Activated CD8-positive, alpha-beta T cell treated with anti-CD3 and anti-CD28 coated beads, Interleukin-2, amount 10 ng/mL, durations not matched to agents 7 days and 5 days (primary cell): Measurements from ENCODE around the gene PXN. TPM values are rescaled to one million over a fixed set of nuclear protein-coding genes. Genes with fewer than 3 reads are reported as not detected.

Experiments used
- ATAC-seq: fragments of 150-1000 bp; cut with Tn5 transposase; one replicate; pipeline ENCODE4 v1.10.0; 2021; ENCODE audit warnings: moderate library complexity
- CTCF ChIA-PET: fragments of 350-600 bp; sonication (Branson Sonifier 250); formaldehyde crosslinking; loops from one replicate; lab custom pipeline; 2021; ENCODE audit warnings: antibody characterized with exemption; lab: Charles Lee
- POLR2A ChIA-PET: fragments of 350-600 bp; sonication (Branson Sonifier 250); formaldehyde crosslinking; loops from one replicate; lab custom pipeline; 2021; ENCODE audit warnings: antibody characterized with exemption; lab: Charles Lee
- DNase-seq: peaks from one replicate; pipeline ENCODE4 v3.0.0-alpha.2; 2020
- H3K27ac Mint-ChIP-seq: one replicate; pipeline ENCODE4 v1.8.0; 2021; ENCODE audit warnings: mild to moderate bottlenecking, mixed read lengths
- H3K27me3 Mint-ChIP-seq: one replicate; pipeline ENCODE4 v1.8.0; 2021; ENCODE audit warnings: low read depth, mixed read lengths
- H3K36me3 Mint-ChIP-seq: one replicate; pipeline ENCODE4 v1.8.0; 2021; ENCODE audit warnings: low read depth, mixed read lengths
- H3K4me1 Mint-ChIP-seq: one replicate; pipeline ENCODE4 v1.8.0; 2021; ENCODE audit warnings: low read depth, mixed read lengths
- H3K4me3 Mint-ChIP-seq: one replicate; pipeline ENCODE4 v1.8.0; 2021; ENCODE audit warnings: mild to moderate bottlenecking, mixed read lengths
- H3K9me3 Mint-ChIP-seq: one replicate; pipeline ENCODE4 v1.8.0; 2022; ENCODE audit warnings: mixed read lengths; ENCODE audit not compliant: insufficient read depth
- total RNA-seq, 2 experiments: library from RNA; stranded (reverse); gene quantifications; one replicate each; pipeline ENCODE4 v1.2.3, GENCODE V29; 2021

The PXN gene
- 100 to 1,000 TPM; 123 to 127 TPM for total RNA-seq

DNA sequence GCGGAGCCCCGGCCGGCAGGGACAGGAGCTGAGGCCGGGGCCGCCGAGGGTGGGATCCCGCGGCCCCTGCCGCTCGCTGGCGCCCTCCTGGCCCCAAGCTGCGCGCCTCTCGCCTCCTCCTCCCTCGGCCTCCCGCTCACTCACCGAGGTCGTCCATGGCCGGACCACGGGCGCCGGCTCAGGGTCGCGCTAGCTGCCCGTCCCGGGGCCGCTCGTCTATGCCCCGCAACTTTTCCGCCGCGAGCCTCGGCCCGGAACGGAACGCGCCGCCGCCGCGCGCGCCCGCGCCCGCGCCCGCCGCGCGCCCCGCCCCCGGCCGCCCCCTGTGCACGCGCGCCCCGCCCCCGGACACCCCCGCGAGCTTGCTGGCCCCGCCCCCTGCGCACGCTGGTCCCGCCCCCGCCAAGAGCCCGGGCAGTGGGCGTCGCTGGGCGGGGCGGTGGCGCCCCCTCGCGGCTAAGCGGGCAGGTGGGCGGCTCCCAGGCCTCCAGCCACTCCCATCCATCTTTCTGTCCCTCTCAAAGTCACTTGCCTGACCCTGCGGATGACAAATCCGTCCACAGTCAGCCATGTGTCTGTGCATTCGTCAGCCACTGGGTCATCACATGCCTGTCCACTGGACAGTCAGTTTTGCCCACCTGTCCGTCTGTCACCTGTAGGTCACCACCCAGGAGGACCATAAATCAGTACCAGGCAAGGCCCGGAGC is at the start of gene PXN:
PXN (minus strand) TSS at position 258 of the 707 bp plus-strand sequence; CDS start at position 157, 101 bp downstream.
- DNase-seq (peak; percentile 92), ATAC-seq (peak; percentile 92)
- Mint-ChIP-seq H3K4me3 (peak within 1 kb of the TSS; percentile 81), H3K36me3 (peaks cover 30% of the 10 kb centered on the region), H3K27me3 (no peaks in the 10 kb centered on the region), H3K9me3 (no peaks in the 10 kb centered on the region), H3K27ac (peak within 1 kb of the TSS; percentile 77), H3K4me1 (peaks cover 47% of the 10 kb centered on the region)
- POLR2A ChIA-PET: interaction anchor here (0.6 to 11.8 kb wide), 9 partner anchors 13 to 65 kb away, joined by 3 to 224 read pairs (median 10); partner anchors contain the start of genes RNU4-1, RNU4-2 and RPLP0
- CTCF ChIA-PET: interaction anchor here (0.5 to 24.5 kb wide), 22 partner anchors 8 to 164 kb away, joined by 3 to 922 read pairs (median 5); partner anchors contain the start of genes RNU4-1, RNU4-2 and RPLP0

- Mint-ChIP-seq H3K4me3 (no peak overlapping the region), H3K9me3 (no peaks in the 10 kb centered on the region), H3K27me3 (no peaks in the 10 kb centered on the region), H3K27ac (no peak overlapping the region), H3K4me1 (peaks cover 13% of the 10 kb centered on the region), H3K36me3 (no peaks in the 10 kb centered on the region)
- ATAC-seq: no peak
- CTCF ChIA-PET: interaction anchor here (0.8 to 5.7 kb wide), 2 partner anchors 11 to 86 kb away, joined by 3 to 51 read pairs; partner anchors contain the start of gene SIRT4
- POLR2A ChIA-PET: interaction anchor here (9.3 kb wide), 1 partner anchor 22 kb away, joined by 107 read pairs; the partner anchor contains the start of genes RNU4-1 and RNU4-2
- DNase-seq: no peak
These were observed 48.7 kb upstream of the PXN start for GRCh38 chr12:120314220-120314619.

DNA sequence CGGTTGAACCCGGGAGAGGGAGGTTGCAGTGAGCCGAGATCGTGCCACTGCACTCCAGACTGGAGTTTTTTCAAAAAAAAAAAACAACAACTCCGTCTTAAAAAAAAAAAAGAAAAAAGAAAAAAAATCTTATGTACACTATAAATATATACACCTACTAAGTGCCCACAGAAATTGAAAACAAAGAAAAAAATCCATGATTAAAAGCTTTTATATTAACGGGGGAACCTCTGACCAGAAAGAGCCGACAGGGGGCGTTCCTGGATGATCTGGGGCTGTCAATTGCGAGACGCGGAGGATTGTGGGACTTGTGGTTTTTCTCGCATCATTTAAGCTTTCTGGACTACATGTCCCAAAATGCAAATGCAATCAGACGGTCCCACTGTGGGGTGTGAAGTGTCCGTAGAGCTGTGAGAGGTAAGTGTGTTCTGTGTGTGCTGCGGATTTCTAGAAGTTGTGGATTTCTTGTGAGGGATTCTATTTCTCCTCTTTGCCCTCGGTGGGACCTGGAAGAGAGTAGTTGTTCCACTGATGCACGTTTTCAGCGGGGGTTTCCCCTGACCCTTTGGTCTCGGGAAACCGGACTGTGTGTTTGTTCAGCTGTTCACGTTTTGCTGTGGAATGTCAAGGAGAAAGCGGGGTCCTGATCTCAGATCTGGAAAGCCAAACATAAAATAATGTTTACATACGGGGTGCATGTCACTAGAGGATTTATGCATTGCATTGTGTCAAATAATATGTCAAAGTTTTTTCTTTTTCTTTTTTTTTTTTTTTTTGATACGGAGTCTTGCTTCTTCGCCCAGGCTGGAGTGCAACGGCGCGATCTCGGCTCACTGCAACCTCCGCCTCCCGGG is 36.7 kb upstream of the PXN start, which contains the start of gene SIRT4:
SIRT4 (plus strand) TSS at position 360 of the 854 bp plus-strand sequence. CDS start 1,241 bp downstream, outside the sequence.
- CTCF ChIA-PET: interaction anchor here (0.6 to 3.9 kb wide), 28 partner anchors 8 to 384 kb away, joined by 3 to 54 read pairs (median 3); partner anchors contain the start of genes MLEC, PLA2G1B, RNU4-1 and RNU4-2
- peak within 1 kb of the TSS; percentile 90 for H3K4me3 Mint-ChIP-seq

GRCh38 chr12:120292661-120293531 is 27.4 kb upstream of the PXN start, which contains the start of gene RNU4-1:
TSS of gene RNU4-1 (minus strand) at chr12:120293237.
- ATAC-seq: peak; percentile 50
- no peaks in the 10 kb centered on the region for H3K36me3 Mint-ChIP-seq
- no peak within 1 kb of the TSS for H3K27ac Mint-ChIP-seq
- DNase-seq: peak; percentile 88
- no peaks in the 10 kb centered on the region for H3K27me3 Mint-ChIP-seq
- ChIA-PET POLR2A (interaction anchor here (0.6 to 5.4 kb wide), 44 partner anchors 7 to 746 kb away, joined by 3 to 329 read pairs (median 10); partner anchors contain the start of genes BICDL1, COQ5, COX6A1 and MLEC), CTCF (interaction anchor here (1.4 to 6.6 kb wide), 8 partner anchors 9 to 176 kb away, joined by 3 to 89 read pairs (median 9); partner anchors contain the start of genes PXN, RPLP0 and SIRT4)
- no peak within 1 kb of the TSS for H3K4me3 Mint-ChIP-seq
- peaks cover 5% of the 10 kb centered on the region for H3K4me1 Mint-ChIP-seq
- no peaks in the 10 kb centered on the region for H3K9me3 Mint-ChIP-seq

More for the DNA sequence above, 36.7 kb upstream of the PXN start, which contains the start of gene SIRT4:
- POLR2A ChIA-PET: interaction anchor here (0.6 to 4.4 kb wide), 5 partner anchors 10 to 136 kb away, joined by 4 to 159 read pairs (median 5); partner anchors contain the start of genes COX6A1, RNU4-1, RNU4-2 and RPLP0
- H3K9me3 Mint-ChIP-seq: no peaks in the 10 kb centered on the region
- H3K27ac Mint-ChIP-seq: peak within 1 kb of the TSS; percentile 78
- H3K27me3 Mint-ChIP-seq: no peaks in the 10 kb centered on the region
- ATAC-seq (peak; percentile 99), DNase-seq (peak; percentile 96)
- peaks cover 9% of the 10 kb centered on the region for H3K4me1 Mint-ChIP-seq
- peaks cover 1% of the 10 kb centered on the region for H3K36me3 Mint-ChIP-seq

DNA sequence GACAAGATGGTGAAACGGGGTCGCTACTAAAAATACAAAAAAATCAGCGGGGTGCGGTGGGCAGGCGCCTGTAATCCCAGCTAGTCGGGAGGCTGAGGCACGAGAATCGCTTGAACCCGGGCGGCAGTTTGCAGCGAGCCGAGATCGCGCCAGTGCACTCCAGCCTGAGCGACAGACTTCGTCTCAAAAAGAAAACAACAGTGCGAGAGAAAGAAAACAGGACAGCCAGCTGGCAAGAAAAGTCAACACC is 26.8 kb upstream of the PXN start:
- ATAC-seq: peak; percentile 17
- Mint-ChIP-seq H3K27ac (no peak overlapping the region), H3K27me3 (no peaks in the 10 kb centered on the region), H3K36me3 (no peaks in the 10 kb centered on the region), H3K9me3 (no peaks in the 10 kb centered on the region), H3K4me1 (peaks cover 5% of the 10 kb centered on the region), H3K4me3 (no peak overlapping the region)
- POLR2A ChIA-PET: interaction anchor here (0.7 to 5.4 kb wide), 38 partner anchors 8 to 395 kb away, joined by 3 to 329 read pairs (median 13); partner anchors contain the start of genes BICDL1, COQ5, COX6A1 and MLEC
- no peak for DNase-seq
- CTCF ChIA-PET: interaction anchor here (1.4 to 6.6 kb wide), 8 partner anchors 10 to 176 kb away, joined by 3 to 89 read pairs (median 9); partner anchors contain the start of genes PXN, RPLP0 and SIRT4

GRCh38 chr12:120290609-120291305 is 25.2 kb upstream of the PXN start:
- H3K9me3 Mint-ChIP-seq: no peaks in the 10 kb centered on the region
- peak; percentile 17 for ATAC-seq
- no peak overlapping the region for H3K4me3 Mint-ChIP-seq
- DNase-seq: no peak
- H3K27ac Mint-ChIP-seq: peak overlapping the region; percentile 77
- POLR2A ChIA-PET: interaction anchor here (0.6 to 5.4 kb wide), 62 partner anchors 9 to 1737 kb away, joined by 3 to 329 read pairs (median 6); partner anchors contain the start of genes BICDL1, COX6A1, PLA2G1B and POP5
- no peaks in the 10 kb centered on the region for H3K36me3 Mint-ChIP-seq
- CTCF ChIA-PET: interaction anchor here (0.8 to 6.6 kb wide), 9 partner anchors 11 to 90 kb away, joined by 3 to 89 read pairs (median 5); partner anchors contain the start of genes PXN, RPLP0 and SIRT4
- H3K4me1 Mint-ChIP-seq: peaks cover 5% of the 10 kb centered on the region
- peaks cover 6% of the 10 kb centered on the region for H3K27me3 Mint-ChIP-seq

GRCh38 chr12:120287491-120287890 is 22.0 kb upstream of the PXN start:
- H3K9me3 Mint-ChIP-seq: no peaks in the 10 kb centered on the region
- H3K4me3 Mint-ChIP-seq: no peak overlapping the region
- no peak overlapping the region for H3K27ac Mint-ChIP-seq
- peaks cover 5% of the 10 kb centered on the region for H3K4me1 Mint-ChIP-seq
- ChIA-PET POLR2A (interaction anchor here (0.6 to 1.7 kb wide), 4 partner anchors 22 to 86 kb away, joined by 3 to 5 read pairs (median 4); partner anchors contain the start of genes PXN and RPLP0), CTCF (interaction anchor here (1.4 kb wide), 2 partner anchors 15 to 60 kb away, joined by 4 to 10 read pairs; partner anchors contain the start of gene SIRT4)
- H3K36me3 Mint-ChIP-seq: no peaks in the 10 kb centered on the region
- DNase-seq (no peak), ATAC-seq (no peak)
- peaks cover 8% of the 10 kb centered on the region for H3K27me3 Mint-ChIP-seq

DNA sequence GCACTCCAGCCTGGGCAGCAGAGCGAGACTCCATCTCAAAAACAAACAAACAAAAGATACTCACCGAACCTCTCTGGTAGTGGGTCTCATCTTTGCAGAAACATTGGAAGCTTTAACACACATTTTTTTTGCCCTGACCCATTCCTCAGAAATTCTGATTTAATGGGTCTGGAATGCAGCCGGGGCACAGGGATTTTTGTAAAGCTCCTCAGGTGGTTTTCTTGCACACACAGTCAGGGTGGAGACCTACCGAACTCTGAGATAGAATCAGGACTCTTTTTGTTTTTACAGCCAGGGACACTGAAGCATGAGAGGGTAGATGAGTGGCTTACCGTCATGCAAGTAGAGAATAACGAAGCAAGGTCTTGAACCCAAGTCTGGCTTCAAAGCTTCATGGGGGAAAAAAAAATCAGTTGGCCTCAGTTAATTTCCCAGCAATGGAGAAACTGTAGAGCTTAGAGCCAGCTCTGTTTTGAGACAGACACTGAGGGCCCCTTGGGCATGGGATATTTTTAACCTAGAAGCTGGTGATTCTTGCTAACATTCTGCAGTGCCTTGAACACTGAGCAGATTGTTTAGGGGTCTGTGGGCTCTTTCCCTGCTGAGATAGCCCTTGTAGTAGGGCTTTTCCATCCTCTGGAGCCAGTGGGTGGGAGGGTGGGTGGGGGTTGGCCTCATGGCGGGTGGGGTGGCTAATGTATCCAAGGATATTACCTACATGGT is 21.4 kb upstream of the PXN start:
- H3K4me1 Mint-ChIP-seq: peaks cover 5% of the 10 kb centered on the region
- no peaks in the 10 kb centered on the region for H3K9me3 Mint-ChIP-seq
- H3K27me3 Mint-ChIP-seq: peaks cover 8% of the 10 kb centered on the region
- CTCF ChIA-PET: interaction anchor here (1.4 kb wide), 2 partner anchors 15 to 59 kb away, joined by 4 to 10 read pairs; partner anchors contain the start of gene SIRT4
- H3K4me3 Mint-ChIP-seq: no peak overlapping the region
- H3K36me3 Mint-ChIP-seq: no peaks in the 10 kb centered on the region
- ATAC-seq: no peak
- no peak overlapping the region for H3K27ac Mint-ChIP-seq
- POLR2A ChIA-PET: interaction anchor here (0.6 to 1.7 kb wide), 4 partner anchors 21 to 86 kb away, joined by 3 to 5 read pairs (median 4); partner anchors contain the start of genes PXN and RPLP0
- no peak for DNase-seq

DNA sequence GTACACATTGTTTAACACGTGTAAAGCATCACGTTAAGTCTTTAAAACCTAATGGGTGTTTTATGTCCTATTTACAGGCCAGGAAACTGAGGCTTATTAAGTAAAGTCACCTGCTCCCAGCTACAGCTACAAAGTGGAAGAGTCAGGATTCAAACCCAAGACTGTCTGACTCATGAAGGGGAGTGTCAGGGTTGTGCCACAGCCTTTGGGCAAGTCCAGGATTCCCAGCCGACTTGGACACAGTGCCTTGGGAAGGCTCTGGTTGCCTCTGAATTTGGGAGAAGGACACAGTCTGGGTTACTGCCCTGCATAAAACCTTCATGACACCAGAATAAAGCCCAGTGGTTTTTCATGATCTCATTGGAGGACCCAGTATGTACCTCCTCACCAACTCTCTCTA is 18.9 kb upstream of the PXN start:
- Mint-ChIP-seq H3K4me1 (no peaks in the 10 kb centered on the region), H3K27me3 (peaks cover 8% of the 10 kb centered on the region), H3K36me3 (no peaks in the 10 kb centered on the region), H3K9me3 (no peaks in the 10 kb centered on the region), H3K4me3 (no peak overlapping the region), H3K27ac (no peak overlapping the region)
- DNase-seq (no peak), ATAC-seq (no peak)
- POLR2A ChIA-PET: no interaction called here
- CTCF ChIA-PET: interaction anchor here (1.0 to 2.5 kb wide), 2 partner anchors 19 to 56 kb away, joined by 3 to 10 read pairs; partner anchors contain the start of gene PXN
